Neuronal stem cell (in vitro differentiated cells): Measurements from ENCODE around the gene NAP1L4.

Experiments used
- DNase-seq: peaks from one replicate; pipeline ENCODE4 v3.0.0-alpha.2; 2013; ENCODE audit warnings: low spot score
- H2AFZ ChIP-seq: one replicate; pipeline ENCODE4 v1.6.1; 2013; ENCODE audit warnings: mild to moderate bottlenecking, low read length, inconsistent platforms
- H2AK5ac ChIP-seq: 2 replicates; pipeline ENCODE4 v1.6.1; 2013; ENCODE audit warnings: low read depth, mild to moderate bottlenecking, inconsistent platforms, low read length, moderate library complexity, mixed read lengths
- H2BK120ac ChIP-seq: 2 replicates; pipeline ENCODE4 v1.6.1; 2013; ENCODE audit warnings: low read depth, mild to moderate bottlenecking, inconsistent platforms, low read length, moderate library complexity, mixed read lengths
- H2BK12ac ChIP-seq: one replicate; pipeline ENCODE4 v1.6.1; 2013; ENCODE audit warnings: low read length, inconsistent platforms
- H2BK15ac ChIP-seq: 2 replicates; pipeline ENCODE4 v1.6.1; 2013; ENCODE audit warnings: mild to moderate bottlenecking, low read length, inconsistent platforms, mixed read lengths
- H2BK5ac ChIP-seq: one replicate; pipeline ENCODE4 v1.6.1; 2013; ENCODE audit warnings: inconsistent platforms, mild to moderate bottlenecking, low read length, moderate library complexity
- H3K14ac ChIP-seq: one replicate; pipeline ENCODE4 v1.6.1; 2013; ENCODE audit warnings: low read length, inconsistent platforms
- H3K18ac ChIP-seq: 2 replicates; pipeline ENCODE4 v1.6.1; 2013; ENCODE audit warnings: low read length, inconsistent platforms
- H3K23ac ChIP-seq: 2 replicates; pipeline ENCODE4 v1.6.1; 2013; ENCODE audit warnings: low read depth, mild to moderate bottlenecking, mixed read lengths, low read length, inconsistent platforms; ENCODE audit not compliant: poor library complexity
- H3K27ac ChIP-seq: replicated peaks from 3 replicates; pipeline ENCODE4 v1.5.1; 2013; ENCODE audit warnings: low read length, inconsistent platforms
- H3K27me3 ChIP-seq, 3 experiments: 2 replicates each; pipeline ENCODE4 v1.6.1; 2013; ENCODE audit warnings: low read length in 3 of 3, mild to moderate bottlenecking in 2 of 3, inconsistent platforms in 1 of 3, low read depth in 1 of 3, mixed read lengths in 1 of 3, moderate library complexity in 1 of 3; ENCODE audit not compliant: control insufficient read depth in 3 of 3, insufficient read depth in 3 of 3
- H3K36me3 ChIP-seq, 2 donors: replicated peaks in 1 of 2; 2 replicates each; pipeline ENCODE4 v1.6.1; 2013; ENCODE audit warnings: low read length in 2 of 2; ENCODE audit not compliant: control insufficient read depth in 2 of 2, insufficient read depth in 2 of 2
- H3K4ac ChIP-seq: 2 replicates; pipeline ENCODE4 v1.6.1; 2013; ENCODE audit warnings: inconsistent platforms, mild to moderate bottlenecking, low read length, moderate library complexity
- H3K4me1 ChIP-seq, 2 donors: 1 replicate in 1 of 2; 2 replicates in 1 of 2; pipeline ENCODE4 v1.6.1; 2013; ENCODE audit warnings: low read length in 2 of 2, low read depth in 1 of 2; ENCODE audit not compliant: control insufficient read depth in 2 of 2, insufficient read depth in 1 of 2
- H3K4me2 ChIP-seq: one replicate; pipeline ENCODE4 v1.6.1; 2013; ENCODE audit warnings: mild to moderate bottlenecking, low read length, inconsistent platforms; ENCODE audit not compliant: insufficient read depth, poor library complexity, severe bottlenecking
- H3K4me3 ChIP-seq, 2 donors: 2 replicates each; pipeline ENCODE4 v1.5.1; 2013; ENCODE audit warnings: low read length in 2 of 2, mild to moderate bottlenecking in 2 of 2, inconsistent platforms in 1 of 2, moderate library complexity in 1 of 2
- H3K79me1 ChIP-seq: one replicate; pipeline ENCODE4 v1.6.1; 2013; ENCODE audit warnings: low read depth, mild to moderate bottlenecking, inconsistent platforms, low read length, moderate library complexity
- H3K9ac ChIP-seq: one replicate; pipeline ENCODE4 v1.6.1; 2013; ENCODE audit warnings: mild to moderate bottlenecking, low read depth, low read length, inconsistent platforms; ENCODE audit not compliant: poor library complexity
- H3K9me3 ChIP-seq, 2 donors: replicated peaks in 1 of 2; 2 replicates each; pipeline versions ENCODE3 to v1.6.1; 2013; ENCODE audit warnings: low read length in 2 of 2, mild to moderate bottlenecking in 2 of 2, inconsistent platforms in 1 of 2, low read depth in 1 of 2, mixed read lengths in 1 of 2, moderate library complexity in 1 of 2; ENCODE audit not compliant: control insufficient read depth in 2 of 2, insufficient read depth in 1 of 2
- H4K8ac ChIP-seq: one replicate; pipeline ENCODE4 v1.6.1; 2013; ENCODE audit warnings: low read depth, mild to moderate bottlenecking, inconsistent platforms, low read length, moderate library complexity
- H4K91ac ChIP-seq: one replicate; pipeline ENCODE4 v1.6.1; 2013; ENCODE audit warnings: low read length, low read depth, mild to moderate bottlenecking, inconsistent platforms; ENCODE audit not compliant: poor library complexity
- WGBS, 2 donors: extraction: QIAGEN DNeasy Blood & Tissue Kit; methylation state at CpG; one replicate each; pipeline ENCODE4 v1.1.7; 2013; ENCODE audit warnings: missing lambda C conversion rate in 2 of 2, mixed read lengths in 1 of 2; ENCODE audit not compliant: insufficient read length in 2 of 2, insufficient replicate concordance in 1 of 2; ENCODE audit errors: extremely low coverage in 2 of 2; 5-methylcytosine and 5-hydroxymethylcytosine counted together

Gene NAP1L4

GRCh38 chr11:2981130-2981529, 11.0 kb downstream of the NAP1L4 start:
- Histone ChIP-seq H2BK12ac (no peak overlapping the region), H3K9me3 (no peaks in the 10 kb centered on the region), H4K91ac (no peak overlapping the region), H3K27ac (no peak overlapping the region), H3K36me3 (peaks cover 9 to 90% of the 10 kb centered on the region in 2 donors), H3K18ac (no peak overlapping the region), H3K9ac (no peak overlapping the region), H2AK5ac (no peak overlapping the region), H3K4ac (no peak overlapping the region), H2BK5ac (no peak overlapping the region), H2BK15ac (no peak overlapping the region), H4K8ac (no peak overlapping the region), H2AFZ (no peak overlapping the region), H3K79me1 (peaks cover 1% of the 10 kb centered on the region), H3K14ac (no peak overlapping the region), H2BK120ac (no peak overlapping the region), H3K23ac (no peak overlapping the region), H3K4me1 (no peaks in the 10 kb centered on the region), H3K4me2 (no peak overlapping the region), H3K4me3 (no peak overlapping the region), H3K27me3 (no peaks in the 10 kb centered on the region)
- whole genome bisulfite sequencing, 2 donors, result no CpG with 5 or more reads among the region's 8 CpGs
- no peak for DNase-seq

DNA sequence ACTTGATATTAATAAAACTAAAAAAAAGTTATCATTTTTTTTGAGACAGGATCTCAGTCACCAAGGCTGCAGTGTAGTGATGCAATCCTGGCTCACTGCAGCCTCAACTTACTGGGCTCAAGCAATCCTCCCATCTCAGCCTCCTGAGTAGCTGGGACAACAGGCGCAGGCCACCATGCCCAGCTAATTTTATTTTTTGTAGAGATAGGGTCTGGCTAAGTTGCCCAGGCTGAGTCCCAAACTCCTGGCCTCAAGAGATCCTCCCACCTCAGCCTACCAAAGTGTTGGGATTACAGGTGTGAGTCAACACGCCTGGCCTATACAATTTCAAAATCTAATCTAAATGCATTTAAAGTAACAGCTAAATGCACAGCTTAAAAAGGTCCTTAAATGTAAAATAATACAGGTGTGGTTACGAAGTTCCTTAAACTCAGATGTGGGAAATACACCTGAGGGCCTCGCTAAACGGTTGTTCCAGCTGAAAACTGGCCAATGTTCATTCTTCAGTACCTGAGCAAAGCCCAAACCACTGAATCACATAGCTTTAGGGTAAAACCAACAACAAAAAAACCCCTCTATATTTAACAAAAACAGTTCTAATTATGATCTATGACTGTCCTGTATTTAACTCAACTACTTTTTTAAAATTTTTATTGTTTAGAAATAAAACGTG, 11.8 kb downstream of the NAP1L4 start:
- Histone ChIP-seq H3K9ac (no peak overlapping the region), H3K4me2 (no peak overlapping the region), H3K79me1 (peaks cover 1% of the 10 kb centered on the region), H2BK15ac (no peak overlapping the region), H3K4me1 (no peaks in the 10 kb centered on the region), H4K91ac (no peak overlapping the region), H2AFZ (no peak overlapping the region), H3K27me3 (no peaks in the 10 kb centered on the region), H3K36me3 (peaks cover 14 to 90% of the 10 kb centered on the region in 2 donors), H3K23ac (no peak overlapping the region), H3K4me3 (no peak overlapping the region), H3K18ac (no peak overlapping the region), H4K8ac (no peak overlapping the region), H3K27ac (no peak overlapping the region), H3K14ac (no peak overlapping the region), H3K4ac (no peak overlapping the region), H2BK120ac (no peak overlapping the region), H2AK5ac (no peak overlapping the region), H3K9me3 (no peaks in the 10 kb centered on the region), H2BK12ac (no peak overlapping the region), H2BK5ac (no peak overlapping the region)
- WGBS, 2 donors, result no CpG with 5 or more reads among the region's 6 CpGs
- no peak for DNase-seq

DNA sequence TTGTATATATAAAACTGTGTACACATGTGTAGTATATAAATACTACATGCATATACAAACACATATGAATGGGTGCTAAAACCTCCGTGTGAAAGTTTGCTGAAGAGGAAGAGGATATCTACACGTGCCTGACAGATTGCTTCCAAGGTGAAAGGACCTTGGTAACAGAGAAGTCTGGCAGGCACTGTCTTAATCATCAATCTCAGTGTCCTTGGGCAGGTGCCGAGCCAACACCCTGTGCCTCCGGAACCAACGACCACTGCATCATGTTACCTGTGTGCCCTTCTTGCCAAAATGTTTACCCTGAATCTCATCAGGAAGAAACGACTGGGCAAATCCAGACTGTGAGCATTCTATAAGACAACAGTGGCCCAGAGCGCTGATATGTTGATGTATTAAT, 15.0 kb downstream of the NAP1L4 start:
- Histone ChIP-seq H4K8ac (no peak overlapping the region), H3K36me3 (peaks cover 30 to 97% of the 10 kb centered on the region in 2 donors)
- no CpG with 5 or more reads among the region's 7 CpGs for WGBS, 2 donors

DNA sequence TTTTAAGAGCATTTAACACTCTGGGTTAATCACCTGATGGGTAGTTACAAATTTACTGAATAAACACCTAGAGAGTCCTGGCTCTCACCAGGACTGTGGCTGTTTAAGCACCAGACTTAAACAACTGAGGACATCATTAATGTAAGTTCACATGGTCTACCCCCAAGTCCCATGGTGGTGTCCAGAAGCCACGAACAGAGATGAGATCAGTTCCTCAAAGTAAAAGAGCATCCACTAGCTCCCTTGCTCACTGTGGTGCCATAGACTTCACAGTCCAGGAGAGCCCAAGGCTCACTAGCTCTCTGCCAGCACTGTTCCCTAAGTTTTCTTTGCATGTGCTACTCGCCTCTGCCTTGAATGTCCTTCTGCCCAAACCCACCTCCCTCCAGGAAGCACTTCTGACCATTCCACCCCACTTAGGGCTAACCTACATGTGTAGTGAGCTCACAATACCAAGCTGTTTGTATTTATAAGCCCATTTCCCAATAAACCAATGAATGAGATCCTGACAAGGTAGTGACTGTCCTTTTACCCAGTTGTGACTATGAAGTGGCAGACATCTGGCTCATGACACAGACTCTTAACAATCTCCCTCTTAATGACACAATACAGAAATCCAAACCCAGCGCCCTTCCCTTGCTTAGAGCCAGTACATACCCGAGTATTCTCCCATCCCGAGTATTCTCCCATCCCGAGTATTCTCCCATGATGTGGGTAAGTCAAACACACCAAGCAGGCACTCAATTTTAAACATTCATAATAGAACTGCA, 15.7 kb downstream of the NAP1L4 start:
- Histone ChIP-seq H3K9ac (no peak overlapping the region), H2BK12ac (no peak overlapping the region), H3K27ac (no peak overlapping the region), H3K14ac (no peak overlapping the region), H3K4me1 (no peaks in the 10 kb centered on the region), H3K23ac (no peak overlapping the region), H2BK120ac (no peak overlapping the region), H4K8ac (no peak overlapping the region), H3K9me3 (no peaks in the 10 kb centered on the region), H3K36me3 (peaks cover 34 to 98% of the 10 kb centered on the region in 2 donors), H2BK5ac (no peak overlapping the region), H3K4me3 (no peak overlapping the region), H2AFZ (no peak overlapping the region), H3K4me2 (no peak overlapping the region), H4K91ac (no peak overlapping the region), H3K4ac (no peak overlapping the region), H2AK5ac (no peak overlapping the region), H3K27me3 (no peaks in the 10 kb centered on the region), H2BK15ac (no peak overlapping the region), H3K18ac (no peak overlapping the region), H3K79me1 (no peaks in the 10 kb centered on the region)
- no peak for DNase-seq
- no CpG with 5 or more reads among the region's 6 CpGs for WGBS, 2 donors

More for the DNA sequence above, 15.0 kb downstream of the NAP1L4 start:
- no peak overlapping the region for H3K14ac ChIP-seq
- H3K4me2 ChIP-seq, result no peak overlapping the region
- no peak overlapping the region for H2BK120ac ChIP-seq
- DNase-seq, result no peak
- no peak overlapping the region for H4K91ac ChIP-seq
- no peak overlapping the region for H2AFZ ChIP-seq
- no peak overlapping the region for H3K4me3 ChIP-seq
- H3K9ac ChIP-seq, result no peak overlapping the region
- H2BK12ac ChIP-seq, result no peak overlapping the region
- H3K79me1 ChIP-seq, result no peaks in the 10 kb centered on the region
- no peaks in the 10 kb centered on the region for H3K4me1 ChIP-seq
- no peak overlapping the region for H3K4ac ChIP-seq
- H3K9me3 ChIP-seq, result no peaks in the 10 kb centered on the region
- H3K18ac ChIP-seq, result no peak overlapping the region
- no peak overlapping the region for H2AK5ac ChIP-seq
- H3K27ac ChIP-seq, result no peak overlapping the region
- H2BK5ac ChIP-seq, result no peak overlapping the region
- H3K27me3 ChIP-seq, result no peaks in the 10 kb centered on the region
- H3K23ac ChIP-seq, result no peak overlapping the region
- H2BK15ac ChIP-seq, result no peak overlapping the region
